ENCODE measurements around the gene TMEM119.

DNA sequence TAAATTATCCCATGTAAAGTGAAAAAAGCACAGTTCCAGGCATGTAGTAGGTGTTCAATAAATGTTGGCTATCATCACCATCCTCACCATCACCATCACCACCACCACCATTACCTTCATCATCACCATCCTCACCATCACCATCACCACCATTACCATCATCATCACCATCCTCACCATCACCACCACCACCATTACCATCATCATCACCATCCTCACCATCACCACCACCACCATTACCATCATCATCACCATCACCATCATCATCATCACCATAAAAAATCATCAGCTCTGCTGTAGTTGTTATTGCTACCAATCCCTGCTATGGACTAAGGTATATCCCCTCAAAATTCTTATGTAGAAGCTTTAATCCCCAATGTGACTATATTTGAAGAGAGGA, 20.4 kb downstream of the TMEM119 start:
- TF ChIP-seq, protein P1, sequence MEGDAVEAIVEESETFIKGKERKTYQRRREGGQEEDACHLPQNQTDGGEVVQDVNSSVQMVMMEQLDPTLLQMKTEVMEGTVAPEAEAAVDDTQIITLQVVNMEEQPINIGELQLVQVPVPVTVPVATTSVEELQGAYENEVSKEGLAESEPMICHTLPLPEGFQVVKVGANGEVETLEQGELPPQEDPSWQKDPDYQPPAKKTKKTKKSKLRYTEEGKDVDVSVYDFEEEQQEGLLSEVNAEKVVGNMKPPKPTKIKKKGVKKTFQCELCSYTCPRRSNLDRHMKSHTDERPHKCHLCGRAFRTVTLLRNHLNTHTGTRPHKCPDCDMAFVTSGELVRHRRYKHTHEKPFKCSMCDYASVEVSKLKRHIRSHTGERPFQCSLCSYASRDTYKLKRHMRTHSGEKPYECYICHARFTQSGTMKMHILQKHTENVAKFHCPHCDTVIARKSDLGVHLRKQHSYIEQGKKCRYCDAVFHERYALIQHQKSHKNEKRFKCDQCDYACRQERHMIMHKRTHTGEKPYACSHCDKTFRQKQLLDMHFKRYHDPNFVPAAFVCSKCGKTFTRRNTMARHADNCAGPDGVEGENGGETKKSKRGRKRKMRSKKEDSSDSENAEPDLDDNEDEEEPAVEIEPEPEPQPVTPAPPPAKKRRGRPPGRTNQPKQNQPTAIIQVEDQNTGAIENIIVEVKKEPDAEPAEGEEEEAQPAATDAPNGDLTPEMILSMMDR (IDR thresholded peaks at IDR 0.05; ENCODE audit: insufficient read depth, low read length), result no peak
- TF ChIP-seq, protein P2, sequence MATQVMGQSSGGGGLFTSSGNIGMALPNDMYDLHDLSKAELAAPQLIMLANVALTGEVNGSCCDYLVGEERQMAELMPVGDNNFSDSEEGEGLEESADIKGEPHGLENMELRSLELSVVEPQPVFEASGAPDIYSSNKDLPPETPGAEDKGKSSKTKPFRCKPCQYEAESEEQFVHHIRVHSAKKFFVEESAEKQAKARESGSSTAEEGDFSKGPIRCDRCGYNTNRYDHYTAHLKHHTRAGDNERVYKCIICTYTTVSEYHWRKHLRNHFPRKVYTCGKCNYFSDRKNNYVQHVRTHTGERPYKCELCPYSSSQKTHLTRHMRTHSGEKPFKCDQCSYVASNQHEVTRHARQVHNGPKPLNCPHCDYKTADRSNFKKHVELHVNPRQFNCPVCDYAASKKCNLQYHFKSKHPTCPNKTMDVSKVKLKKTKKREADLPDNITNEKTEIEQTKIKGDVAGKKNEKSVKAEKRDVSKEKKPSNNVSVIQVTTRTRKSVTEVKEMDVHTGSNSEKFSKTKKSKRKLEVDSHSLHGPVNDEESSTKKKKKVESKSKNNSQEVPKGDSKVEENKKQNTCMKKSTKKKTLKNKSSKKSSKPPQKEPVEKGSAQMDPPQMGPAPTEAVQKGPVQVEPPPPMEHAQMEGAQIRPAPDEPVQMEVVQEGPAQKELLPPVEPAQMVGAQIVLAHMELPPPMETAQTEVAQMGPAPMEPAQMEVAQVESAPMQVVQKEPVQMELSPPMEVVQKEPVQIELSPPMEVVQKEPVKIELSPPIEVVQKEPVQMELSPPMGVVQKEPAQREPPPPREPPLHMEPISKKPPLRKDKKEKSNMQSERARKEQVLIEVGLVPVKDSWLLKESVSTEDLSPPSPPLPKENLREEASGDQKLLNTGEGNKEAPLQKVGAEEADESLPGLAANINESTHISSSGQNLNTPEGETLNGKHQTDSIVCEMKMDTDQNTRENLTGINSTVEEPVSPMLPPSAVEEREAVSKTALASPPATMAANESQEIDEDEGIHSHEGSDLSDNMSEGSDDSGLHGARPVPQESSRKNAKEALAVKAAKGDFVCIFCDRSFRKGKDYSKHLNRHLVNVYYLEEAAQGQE (IDR thresholded peaks at IDR 0.05; ENCODE audit: insufficient replicate concordance, low read depth), result no peak
- no peak for TF ChIP-seq POLR2AphosphoS5 (IDR thresholded peaks at IDR 0.05; ENCODE audit: low read depth)
- no peak for TF ChIP-seq GABPA (IDR thresholded peaks at IDR 0.05; ENCODE audit: low read depth)
- TF ChIP-seq SPI1 (IDR thresholded peaks at IDR 0.05; ENCODE audit: borderline replicate concordance, low read depth), result no peak
